PC-9 (cell line): ENCODE measurements around the gene RPS23. TPM values are rescaled to one million over a fixed set of nuclear protein-coding genes. Genes with fewer than 3 reads are reported as not detected.
A peak's percentile ranks its signal among the peaks of the same experiment; 100 is the strongest.

Source experiments
- BruUV-seq: library from RNA; stranded (reverse); fragments of 400-500 nt; replicated peaks from 2 replicates; lab custom pipeline; 2021; lab: Mats Ljungman, UMichigan
- CTCF ChIA-PET: fragments of 300-600 bp; sonication (Branson Sonifier 250); formaldehyde crosslinking; loops from one replicate; lab custom pipeline; 2022; ENCODE audit warnings: antibody characterized with exemption; lab: Charles Lee
- POLR2A ChIA-PET: fragments of 300-600 bp; sonication (Branson Sonifier 250); formaldehyde crosslinking; loops from one replicate; lab custom pipeline; 2022; ENCODE audit warnings: antibody characterized with exemption; ENCODE audit not compliant: unreplicated experiment; lab: Charles Lee
- DNase-seq, 2 experiments: peaks; one replicate each; pipeline versions ENCODE4 v3.0.0 to v3.0.0-alpha.2; 2015 to 2022; ENCODE audit warnings: mixed read lengths in 1 of 2
- H2AFZ ChIP-seq: fragments of 200-600 bp; sonication (generic); 2 replicates; pipeline ENCODE4 v1.8.1; 2017; ENCODE audit warnings: antibody characterized with exemption
- H3F3A ChIP-seq: fragments of 200-600 bp; sonication (generic); 2 replicates; pipeline ENCODE4 v1.8.1; 2017; ENCODE audit warnings: antibody characterized with exemption, mild to moderate bottlenecking, low read depth; ENCODE audit not compliant: insufficient read depth
- H3K27ac ChIP-seq: fragments of 200-600 bp; sonication (generic); 2 replicates; pipeline ENCODE4 v1.6.1; 2016; ENCODE audit warnings: mixed run types
- H3K27me3 ChIP-seq: fragments of 200-600 bp; sonication (generic); 2 replicates; pipeline ENCODE4 v1.6.1; 2016; ENCODE audit warnings: low read depth, mixed run types; ENCODE audit not compliant: insufficient read depth
- H3K36me3 ChIP-seq: fragments of 200-600 bp; sonication (generic); 2 replicates; pipeline ENCODE4 v1.6.1; 2016; ENCODE audit warnings: low read depth, mixed run types
- H3K4me1 ChIP-seq: fragments of 200-600 bp; sonication (generic); replicated peaks from 2 replicates; pipeline ENCODE4 v1.6.1; 2016; ENCODE audit warnings: mixed run types; ENCODE audit not compliant: insufficient read depth
- H3K4me2 ChIP-seq: fragments of 200-600 bp; sonication (generic); 2 replicates; pipeline ENCODE4 v1.6.1; 2017; ENCODE audit warnings: mixed run types
- H3K4me3 ChIP-seq: fragments of 200-600 bp; sonication (generic); 2 replicates; pipeline ENCODE4 v1.6.1; 2016; ENCODE audit warnings: mixed run types
- H3K79me2 ChIP-seq: fragments of 200-600 bp; sonication (generic); 2 replicates; pipeline ENCODE4 v1.6.1; 2017; ENCODE audit warnings: low read depth, mixed run types
- H3K9me2 ChIP-seq: fragments of 200-600 bp; sonication (generic); 2 replicates; pipeline ENCODE4 v1.8.1; 2017; ENCODE audit warnings: mild to moderate bottlenecking; ENCODE audit not compliant: insufficient read depth
- H3K9me3 ChIP-seq: fragments of 200-600 bp; sonication (generic); 2 replicates; pipeline ENCODE4 v1.8.1; 2016; ENCODE audit warnings: low read depth; ENCODE audit not compliant: insufficient read depth
- H4K20me1 ChIP-seq: fragments of 200-600 bp; sonication (generic); 2 replicates; pipeline ENCODE4 v1.8.1; 2017; ENCODE audit not compliant: insufficient read depth
- CTCF ChIP-seq: fragments of 200-600 bp; sonication (generic); conservative IDR thresholded peaks from 2 replicates; pipeline ENCODE4 v1.6.1; 2017; ENCODE audit warnings: mixed run types, antibody characterized with exemption, mild to moderate bottlenecking, moderate library complexity
- EZH2 ChIP-seq: fragments of 200-600 bp; sonication (generic); IDR thresholded peaks from 2 replicates; pipeline ENCODE4 v1.8.0; 2017; ENCODE audit warnings: antibody characterized with exemption, low read depth
- intact Hi-C: fragments of 100-400 bp; cut with micrococcal nuclease; formaldehyde crosslinking; loops from one replicate; pipeline ENCODE4 v1.10.0; 2022; ENCODE audit not compliant: unreplicated experiment
- total RNA-seq: library from RNA; stranded (reverse); gene quantifications from 2 replicates; pipeline ENCODE4 v1.2.3, GENCODE V29; 2021

Gene RPS23
- total RNA-seq, 1 experiment from 2014 or later, result 1,620 TPM

GRCh38 chr5:82319192-82319591 lies 41.0 kb upstream of the RPS23 start:
- H4K20me1 ChIP-seq, result no peaks in the 10 kb centered on the region
- H3K36me3 ChIP-seq, result no peaks in the 10 kb centered on the region
- H3K79me2 ChIP-seq, result no peaks in the 10 kb centered on the region
- H2AFZ ChIP-seq, result no peak overlapping the region
- ChIA-PET POLR2A (no interaction called here), CTCF (no interaction called here)
- no TSS peak for BruUV-seq
- no peaks in the 10 kb centered on the region for H3F3A ChIP-seq
- no peak for TF ChIP-seq CTCF
- no peak for TF ChIP-seq EZH2
- H3K9me2 ChIP-seq, result no peaks in the 10 kb centered on the region
- H3K27ac ChIP-seq, result no peak overlapping the region
- H3K4me1 ChIP-seq, result no peaks in the 10 kb centered on the region
- no peak overlapping the region for H3K4me2 ChIP-seq
- no peak overlapping the region for H3K4me3 ChIP-seq
- DNase-seq, result no peak
- H3K9me3 ChIP-seq, result no peaks in the 10 kb centered on the region
- H3K27me3 ChIP-seq, result 0 out of 2 replicates have a peak, but pooled peaks cover 15% of the 10 kb centered on the region
- intact Hi-C loops, result no loop called here

- no peak for TF ChIP-seq CTCF
- TF ChIP-seq EZH2, result no peak
- H3K79me2 ChIP-seq, result no peaks in the 10 kb centered on the region
- no peak overlapping the region for H3K4me2 ChIP-seq
- H3K27me3 ChIP-seq, result no peaks in the 10 kb centered on the region
- BruUV-seq, result no TSS peak
- H3K36me3 ChIP-seq, result no peaks in the 10 kb centered on the region
- DNase-seq, result no peak
- peaks cover 13% of the 10 kb centered on the region for H3K4me1 ChIP-seq
- ChIA-PET POLR2A (no interaction called here), CTCF (no interaction called here)
- H3K4me3 ChIP-seq, result no peak overlapping the region
- H3K9me2 ChIP-seq, result no peaks in the 10 kb centered on the region
- no peaks in the 10 kb centered on the region for H4K20me1 ChIP-seq
- H2AFZ ChIP-seq, result no peak overlapping the region
- H3K9me3 ChIP-seq, result no peaks in the 10 kb centered on the region
- no peak overlapping the region for H3K27ac ChIP-seq
- peaks cover 10% of the 10 kb centered on the region; the same call in 1 of the 2 replicates for H3F3A ChIP-seq
- intact Hi-C loops, result no loop called here
Measured at GRCh38 chr5:82314964-82315758, 37.0 kb upstream of the RPS23 start.

GRCh38 chr5:82313016-82313415 lies 34.9 kb upstream of the RPS23 start:
- intact Hi-C loops, result loop anchor here (1.0 to 2.0 kb wide), 3 partner anchors 1160 to 1400 kb away; no protein-coding TSS in a partner anchor
- ChIA-PET CTCF (interaction anchor here (0.6 to 0.8 kb wide), 2 partner anchors 8 to 39 kb away, joined by 3 read pairs; no protein-coding TSS in a partner anchor), POLR2A (interaction anchor here (0.6 to 1.0 kb wide), 3 partner anchors 26 to 1288 kb away, joined by 5 to 6 read pairs (median 5); partner anchors contain the start of gene RPS23)
- no peaks in the 10 kb centered on the region for H3K9me2 ChIP-seq
- peaks cover 10% of the 10 kb centered on the region; the same call in 1 of the 2 replicates for H3F3A ChIP-seq
- no peak overlapping the region for H2AFZ ChIP-seq
- H3K4me3 ChIP-seq, result no peak overlapping the region
- BruUV-seq, result no TSS peak
- H3K4me2 ChIP-seq, result peak overlapping the region; percentile 46
- no peaks in the 10 kb centered on the region for H3K36me3 ChIP-seq
- H3K79me2 ChIP-seq, result no peaks in the 10 kb centered on the region
- no peaks in the 10 kb centered on the region for H4K20me1 ChIP-seq
- TF ChIP-seq EZH2 (no peak), CTCF (no peak)
- H3K27me3 ChIP-seq, result no peaks in the 10 kb centered on the region
- peaks cover 13% of the 10 kb centered on the region for H3K4me1 ChIP-seq
- 0 out of 2 replicates have a peak overlapping the region, but pooled peaks have one; percentile 4 for H3K27ac ChIP-seq
- peak; percentile 68 to 84 for DNase-seq
- no peaks in the 10 kb centered on the region for H3K9me3 ChIP-seq
